ACHN (cell line): Measurements from ENCODE around the gene TUBA8.
"Not testable (repeated sequence)": the region's sequence is repeated elsewhere in the genome, so short reads cannot be mapped to it uniquely, and the experiment has no call there.

Experiments used
- DNase-seq: peaks from one replicate; pipeline ENCODE4 v3.0.0-alpha.2; 2015
- in situ Hi-C: cut with HindIII; loops from 2 replicates; pipeline ENCODE4 v1.10.0; 2017; ENCODE audit warnings: low sequenced_read_pairs, low pct_ligation_motif_present, low pct_unique_long_range_greater_than_20kb

Gene TUBA8

DNA sequence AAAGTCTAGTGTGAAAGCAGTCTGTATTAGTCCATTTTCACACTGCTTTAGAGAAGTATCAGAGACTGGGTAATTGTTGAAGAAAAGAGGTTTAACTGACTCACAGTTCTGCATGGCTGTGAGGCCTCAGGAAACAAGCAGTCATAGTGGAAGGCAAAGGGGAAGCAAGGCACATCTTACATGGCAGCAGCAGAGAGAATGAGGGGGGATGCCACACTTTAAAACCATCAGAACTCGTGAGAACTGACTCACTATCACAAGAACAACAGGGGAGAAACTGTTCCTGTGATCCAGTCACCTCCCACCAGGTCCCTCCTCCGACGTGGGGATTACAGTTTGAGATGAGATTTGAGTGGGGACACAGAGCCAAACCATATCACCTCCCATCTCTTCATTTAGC lies 13.8 kb upstream of the TUBA8 start:
- DNase-seq: no peak
- in situ Hi-C loops: no loop called here

DNA sequence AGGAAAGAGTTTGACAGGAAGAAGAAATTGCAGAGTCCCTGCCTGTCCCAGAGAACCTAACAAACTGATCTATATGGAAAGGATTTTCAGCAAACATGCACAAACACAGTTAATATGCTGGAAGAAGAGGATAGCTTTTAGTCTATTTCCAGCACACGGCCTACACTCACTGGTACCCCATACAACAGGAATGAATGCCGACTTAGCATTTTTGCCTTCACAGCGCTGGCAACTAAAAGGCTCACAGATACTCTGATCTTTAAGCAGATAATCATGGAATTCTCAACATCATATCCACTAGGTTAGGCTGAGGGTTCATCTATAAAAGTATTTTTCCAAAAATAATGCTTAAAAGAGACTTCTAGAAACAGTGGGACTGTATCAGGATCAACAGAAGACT lies 9.8 kb upstream of the TUBA8 start:
- in situ Hi-C loops: no loop called here
- DNase-seq: no peak

GRCh38 chr22:18101536-18101935 lies 9.1 kb upstream of the TUBA8 start:
- in situ Hi-C loops: no loop called here
- no peak for DNase-seq

DNA sequence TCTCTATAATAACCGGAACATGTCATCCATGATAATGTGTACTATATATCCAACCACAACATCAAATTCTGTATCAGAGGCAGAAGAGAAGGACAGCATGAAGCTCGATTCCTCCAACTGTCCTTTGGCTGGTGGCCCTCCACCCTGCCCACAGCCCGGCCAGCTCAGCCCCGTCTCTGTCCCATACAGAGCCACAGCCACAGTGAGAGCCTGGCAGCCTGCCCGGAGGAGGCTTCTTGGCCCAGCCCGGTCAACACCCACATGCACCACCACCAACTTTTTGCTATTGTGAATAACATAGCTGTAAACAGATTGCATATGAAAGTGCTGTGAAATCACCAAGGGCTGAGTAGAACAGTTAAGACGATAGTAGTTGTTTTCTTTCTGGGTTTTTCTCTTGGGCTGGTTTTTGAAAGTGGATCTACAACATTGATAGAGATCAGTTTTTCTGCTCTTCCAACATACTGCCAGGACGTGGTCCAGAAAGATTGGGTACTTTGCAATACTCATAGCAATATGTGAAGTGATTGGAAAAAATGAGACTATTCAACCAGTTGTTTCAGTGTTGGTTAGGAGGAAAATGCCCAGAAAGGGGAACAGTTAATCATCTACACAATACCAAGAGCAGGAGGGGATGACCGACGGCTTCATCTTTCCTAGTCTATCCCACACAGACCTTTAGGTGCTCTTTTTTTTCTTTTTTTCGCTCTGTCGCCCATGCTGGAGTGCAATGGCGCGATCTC lies 6.9 kb upstream of the TUBA8 start:
- DNase-seq: peak; percentile 18

GRCh38 chr22:18104566-18104965 lies 6.0 kb upstream of the TUBA8 start:
- DNase-seq: no peak
- in situ Hi-C loops: no loop called here

More for the DNA sequence above, 6.9 kb upstream of the TUBA8 start:
- in situ Hi-C loops: no loop called here

DNA sequence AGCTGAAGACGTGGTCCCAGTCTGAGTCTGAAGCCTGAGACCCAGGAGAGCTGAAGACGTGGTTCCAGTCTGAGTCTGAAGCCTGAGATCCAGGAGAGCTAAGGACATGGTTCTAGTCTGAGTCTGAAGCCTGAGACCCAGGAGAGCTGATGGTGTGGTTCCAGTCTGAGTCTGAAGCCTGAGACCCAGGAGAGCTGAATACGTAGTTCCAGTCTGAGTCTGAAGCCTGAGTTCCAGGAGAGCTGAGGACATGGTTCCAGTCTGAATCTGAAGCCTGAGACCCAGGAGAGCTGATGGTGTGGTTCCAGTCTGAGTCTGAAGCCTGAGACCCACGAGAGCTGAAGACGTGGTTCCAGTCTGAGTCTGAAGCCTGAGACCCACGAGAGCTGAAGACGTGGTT lies 4.6 kb upstream of the TUBA8 start:
- DNase-seq, in situ Hi-C loops: not testable (repeated sequence)

DNA sequence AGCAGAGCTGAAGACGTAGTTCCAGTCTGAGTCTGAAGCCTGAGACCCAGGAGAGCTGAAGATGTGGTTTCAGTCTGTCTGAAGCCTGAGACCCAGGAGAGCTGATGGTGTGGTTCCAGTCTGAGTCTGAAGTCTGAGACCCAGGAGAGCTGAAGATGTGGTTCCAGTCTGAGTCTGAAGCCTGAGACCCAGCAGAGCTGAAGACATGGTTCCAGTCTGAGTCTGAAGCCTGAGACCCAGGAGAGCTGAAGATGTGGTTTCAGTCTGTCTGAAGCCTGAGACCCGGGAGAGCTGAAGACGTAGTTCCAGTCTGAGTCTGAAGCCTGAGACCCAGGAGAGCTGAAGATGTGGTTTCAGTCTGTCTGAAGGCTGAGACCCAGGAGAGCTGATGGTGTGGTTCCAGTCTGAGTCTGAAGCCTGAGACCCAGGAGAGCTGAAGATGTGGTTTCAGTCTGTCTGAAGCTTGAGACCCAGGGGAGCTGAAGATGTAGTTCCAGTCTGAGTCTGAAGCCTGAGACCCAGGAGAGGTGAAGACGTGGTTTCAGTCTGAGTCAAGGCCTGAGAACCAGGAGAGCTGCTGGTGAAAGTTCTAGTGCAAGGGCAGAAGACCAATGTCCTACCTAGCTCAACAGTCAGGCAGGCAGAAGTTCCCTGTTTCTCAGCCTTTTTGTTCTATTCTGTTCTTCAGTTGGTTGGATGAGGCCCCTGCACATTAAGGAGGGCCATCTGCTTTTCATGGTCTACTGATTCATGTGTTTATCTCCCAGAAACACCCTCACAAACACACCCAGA lies 3.9 kb upstream of the TUBA8 start:
- in situ Hi-C loops, DNase-seq: not testable (repeated sequence)

DNA sequence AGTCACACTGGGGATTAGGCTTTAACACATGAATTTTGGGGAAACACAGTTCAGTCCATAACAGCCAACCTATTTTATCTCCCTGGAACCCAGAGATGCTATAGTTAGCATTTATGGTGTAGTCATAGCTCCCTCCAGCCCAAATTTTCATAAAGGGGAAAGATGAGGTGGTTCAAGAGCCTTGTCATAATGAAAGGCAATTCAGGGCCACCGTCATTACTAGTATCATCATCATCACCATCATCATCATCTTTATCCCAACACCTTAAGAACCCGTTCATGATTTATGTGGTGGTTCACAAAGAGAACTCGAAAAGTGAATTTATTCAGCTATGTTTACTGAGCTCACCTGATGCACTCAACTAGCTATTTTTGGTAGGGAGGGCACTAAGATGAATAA lies 2.4 kb upstream of the TUBA8 start:
- no peak for DNase-seq
- in situ Hi-C loops: no loop called here

- in situ Hi-C loops: no loop called here
These were observed 1.0 kb upstream of the TUBA8 start for GRCh38 chr22:18109410-18110193.

DNA sequence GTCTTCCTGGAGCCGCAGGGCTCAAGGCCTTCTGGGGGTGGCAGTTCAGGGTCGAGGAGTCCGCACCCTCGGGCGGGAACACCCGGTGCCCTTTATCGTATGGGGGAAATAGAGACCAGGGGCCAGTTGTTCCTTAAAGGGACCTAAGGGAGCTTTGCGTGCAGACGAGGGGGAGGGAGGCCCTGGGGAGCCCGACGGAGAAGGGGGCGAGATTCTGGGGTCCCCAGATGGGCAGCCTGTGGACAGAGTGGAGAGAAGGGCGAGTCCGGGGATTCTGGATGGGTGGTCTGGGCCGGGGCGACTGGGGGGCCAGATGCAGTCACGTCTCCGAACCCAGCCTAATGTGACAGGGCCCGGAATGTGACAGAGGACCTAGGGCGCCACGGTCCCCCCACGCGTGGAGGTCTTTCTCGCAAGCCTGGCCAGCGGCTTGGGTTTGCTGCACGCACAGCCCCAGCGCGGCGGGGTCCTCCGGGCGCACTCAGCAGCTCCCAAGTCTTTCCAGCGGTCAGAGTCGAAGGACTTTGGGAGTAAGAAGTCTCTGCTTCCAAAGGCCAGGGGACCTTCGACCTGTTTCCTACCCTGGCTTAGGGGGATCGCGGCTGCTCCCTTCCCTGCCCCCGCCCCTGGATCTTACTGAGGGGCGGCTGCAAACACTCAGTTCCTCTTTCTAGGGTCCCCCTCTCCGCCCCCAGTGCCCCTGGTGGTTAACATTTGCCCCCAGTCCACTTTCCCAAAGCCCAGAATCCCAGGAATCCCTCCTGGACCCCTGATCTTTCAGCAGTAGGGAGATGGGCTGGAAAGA lies 547 bp downstream of the TUBA8 start:
- in situ Hi-C loops: no loop called here
- DNase-seq: no peak

More at GRCh38 chr22:18109410-18110193, 1.0 kb upstream of the TUBA8 start:
- no peak for DNase-seq

DNA sequence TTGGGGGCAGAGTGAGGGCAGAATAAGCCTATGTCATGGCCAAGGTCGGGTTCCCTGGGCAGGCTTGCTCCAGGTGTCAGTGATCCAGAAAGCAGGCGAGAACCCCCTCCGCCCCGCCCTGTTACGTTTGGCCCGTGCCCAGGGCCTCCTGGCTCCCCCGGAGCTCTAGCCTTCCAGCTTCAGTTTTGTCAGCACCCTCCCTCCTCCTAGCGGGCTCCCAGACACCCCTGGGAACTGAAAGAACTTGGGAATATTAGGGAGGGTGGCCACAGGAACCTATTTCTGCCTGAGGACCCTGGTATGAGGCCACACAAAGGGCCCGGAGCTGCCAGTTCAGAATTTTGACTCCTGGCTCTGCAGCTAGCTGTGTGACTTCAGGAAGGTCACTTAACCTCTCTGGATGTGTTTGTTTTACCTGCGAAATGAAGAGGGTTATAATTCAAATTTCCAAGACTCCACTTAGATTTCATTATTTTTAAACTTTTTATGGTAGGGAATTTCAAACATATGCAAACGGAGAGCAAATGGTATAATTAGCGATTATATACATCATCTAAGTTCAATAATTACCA lies 1.2 kb downstream of the TUBA8 start:
- in situ Hi-C loops: no loop called here
- no peak for DNase-seq

- in situ Hi-C loops: no loop called here
- DNase-seq: no peak
These were observed 1.8 kb downstream of the TUBA8 start for GRCh38 chr22:18112440-18112839.

GRCh38 chr22:18113680-18114394 lies 3.2 kb downstream of the TUBA8 start:
- DNase-seq: no peak
- in situ Hi-C loops: no loop called here

- no peak for DNase-seq
- in situ Hi-C loops: no loop called here
These were observed 3.9 kb downstream of the TUBA8 start for GRCh38 chr22:18114495-18114894.

DNA sequence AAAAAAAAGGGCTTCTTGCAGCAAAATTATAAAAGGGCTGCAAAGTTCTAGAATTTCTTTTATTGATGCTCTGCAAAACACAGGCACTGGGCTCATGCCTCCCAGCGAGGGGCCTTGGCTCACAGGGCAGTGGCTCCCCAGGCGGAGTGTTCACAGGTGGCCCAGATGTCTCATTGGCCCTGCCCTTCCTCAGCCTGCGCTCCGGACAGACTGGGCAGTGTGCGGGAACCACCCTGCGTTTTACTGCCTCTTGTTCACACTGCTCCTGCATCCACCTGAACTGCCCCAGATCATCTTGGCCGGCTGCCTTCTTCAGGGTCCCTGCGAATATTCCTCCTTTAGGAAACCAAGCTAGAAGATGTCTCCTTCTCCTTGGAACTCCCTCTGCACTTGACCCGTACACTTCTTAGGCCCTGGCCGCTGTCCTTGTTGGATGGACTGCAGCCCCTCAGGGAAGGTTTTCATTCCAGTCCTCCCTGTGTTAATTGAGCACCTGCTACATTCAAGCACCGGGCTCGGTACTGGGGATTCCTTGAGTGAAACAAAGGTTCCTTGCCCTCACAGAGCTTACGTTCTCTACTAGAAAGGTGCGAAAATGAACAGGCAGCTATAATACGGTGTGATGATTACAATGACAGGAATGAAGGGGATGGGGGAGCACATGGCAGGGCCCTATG lies 4.5 kb downstream of the TUBA8 start:
- in situ Hi-C loops: no loop called here
- DNase-seq: no peak

DNA sequence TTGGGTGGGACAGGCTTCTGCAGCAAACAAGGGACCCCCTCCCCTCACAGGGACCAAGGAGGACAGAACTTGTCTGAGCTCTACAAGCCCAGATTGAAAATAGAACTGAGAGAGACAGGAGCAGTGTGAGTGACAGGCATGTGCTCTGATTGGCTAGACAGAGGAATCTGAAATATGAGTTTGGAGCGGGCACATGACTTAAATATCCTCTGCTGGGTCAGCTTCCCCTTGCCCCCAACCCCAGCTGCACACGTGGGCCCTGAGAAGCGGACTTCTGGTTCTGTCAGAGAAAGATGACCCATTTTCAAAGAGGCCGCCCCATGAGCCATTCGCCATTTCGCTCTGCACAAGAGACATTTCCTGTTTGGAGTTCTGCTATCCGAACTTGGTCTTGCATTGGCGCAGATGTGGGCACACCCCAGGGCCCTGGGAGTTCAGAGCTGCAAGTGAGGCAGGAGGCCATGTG lies 5.3 kb downstream of the TUBA8 start:
- in situ Hi-C loops: no loop called here
- no peak for DNase-seq

DNA sequence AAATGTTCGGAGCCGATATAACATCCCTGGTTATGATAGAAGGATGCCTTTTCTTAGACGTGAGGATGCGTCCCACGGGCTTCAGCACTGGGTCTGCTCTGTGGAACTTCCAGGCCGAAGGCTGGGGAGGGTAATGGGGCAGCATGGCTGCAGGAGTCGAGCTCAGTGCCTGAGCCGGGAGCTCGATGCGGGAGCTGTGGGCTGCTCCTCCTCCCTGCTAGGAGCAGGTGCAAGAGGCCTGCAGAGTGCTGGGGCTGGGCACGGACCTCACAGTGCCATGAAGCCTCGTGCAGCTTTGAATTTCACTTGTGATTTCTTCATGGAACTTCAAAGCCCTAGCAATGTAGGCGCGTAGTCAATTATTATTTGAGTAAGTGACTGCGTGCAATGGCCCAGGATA lies 6.0 kb downstream of the TUBA8 start:
- in situ Hi-C loops: no loop called here
- no peak for DNase-seq
